H1 (cell line): ENCODE results near the gene AHSP. TPM values are rescaled to one million over a fixed set of nuclear protein-coding genes. Genes with fewer than 3 reads are reported as not detected.

Source experiments
- CTCF ChIA-PET: fragments of 300-600 bp; sonication (Branson Sonifier 250); formaldehyde crosslinking; loops from one replicate; lab custom pipeline; 2021; ENCODE audit not compliant: partially characterized antibody; lab: Charles Lee
- POLR2A ChIA-PET: fragments of 300-600 bp; sonication (Branson Sonifier 250); formaldehyde crosslinking; loops from one replicate; lab custom pipeline; 2021; ENCODE audit warnings: inconsistent platforms; ENCODE audit not compliant: partially characterized antibody; lab: Charles Lee
- DNase-seq, 2 experiments: peaks; one replicate each; pipeline versions ENCODE4 v3.0.0 to v3.0.0-alpha.2; 2010 to 2022; ENCODE audit warnings: low spot score in 2 of 2, low read depth in 1 of 2, mixed read lengths in 1 of 2
- FAIRE-seq: peaks from 2 replicates; lab custom pipeline; 2011; peaks lifted over from hg19 to GRCh38; lab: Jason Lieb, UNC
- H2AFZ ChIP-seq: 2 replicates; pipeline ENCODE4 v1.8.1; 2012; ENCODE audit warnings: low read length, inconsistent platforms
- H2AK5ac ChIP-seq: 2 replicates; pipeline ENCODE4 v1.6.1; 2013; ENCODE audit warnings: low read depth, low read length
- H2BK120ac ChIP-seq: replicated peaks from 2 replicates; pipeline ENCODE3; 2013; ENCODE audit warnings: low read depth, low read length, inconsistent platforms
- H2BK12ac ChIP-seq: 2 replicates; pipeline ENCODE4 v1.6.1; 2013; ENCODE audit warnings: low read depth, low read length
- H2BK15ac ChIP-seq: 2 replicates; pipeline ENCODE4 v1.6.1; 2013; ENCODE audit warnings: low read length
- H2BK20ac ChIP-seq: 2 replicates; pipeline ENCODE4 v1.6.1; 2013; ENCODE audit warnings: low read length
- H2BK5ac ChIP-seq: 2 replicates; pipeline ENCODE4 v1.6.1; 2013; ENCODE audit warnings: low read depth, low read length
- H3K14ac ChIP-seq: 2 replicates; pipeline ENCODE4 v1.6.1; 2013; ENCODE audit warnings: inconsistent platforms; ENCODE audit not compliant: insufficient read length
- H3K18ac ChIP-seq: 2 replicates; pipeline ENCODE4 v1.6.1; 2013; ENCODE audit warnings: low read length; ENCODE audit errors: extremely low read depth
- H3K23ac ChIP-seq: 2 replicates; pipeline ENCODE4 v1.6.1; 2013; ENCODE audit warnings: inconsistent platforms; ENCODE audit not compliant: insufficient read length
- H3K23me2 ChIP-seq: 2 replicates; pipeline ENCODE4 v1.6.1; 2013; ENCODE audit warnings: low read depth, low read length
- H3K27ac ChIP-seq: 2 replicates; pipeline ENCODE4 v1.6.1; 2011; ENCODE audit warnings: low read depth, low read length, inconsistent platforms
- H3K27me3 ChIP-seq, 4 experiments: replicated peaks in 1 of 4; 1 replicate in 1 of 4; 2 replicates in 3 of 4; pipeline versions ENCODE4 v1.6.1 to v1.8.1; 2011 to 2013; ENCODE audit warnings: low read length in 3 of 4, mild to moderate bottlenecking in 3 of 4, inconsistent platforms in 2 of 4, mixed read lengths in 2 of 4, moderate library complexity in 1 of 4; ENCODE audit not compliant: control insufficient read depth in 3 of 4, insufficient read depth in 3 of 4; ENCODE audit errors: extremely low read depth in 1 of 4
- H3K36me3 ChIP-seq, 4 experiments: 2 replicates each; pipeline versions ENCODE4 v1.6.1 to v1.8.1; 2011 to 2013; ENCODE audit warnings: mild to moderate bottlenecking in 4 of 4, low read length in 3 of 4, moderate library complexity in 2 of 4, control low read depth in 1 of 4, inconsistent platforms in 1 of 4; ENCODE audit not compliant: insufficient read depth in 4 of 4, control insufficient read depth in 2 of 4
- H3K4ac ChIP-seq: replicated peaks from 2 replicates; pipeline ENCODE3; 2013; ENCODE audit warnings: low read length, low read depth, mixed read lengths, inconsistent platforms; ENCODE audit not compliant: insufficient read length
- H3K4me1 ChIP-seq, 4 experiments: replicated peaks in 1 of 4; 1 replicate in 1 of 4; 2 replicates in 3 of 4; pipeline versions ENCODE4 v1.6.1 to v1.8.1; 2011 to 2013; ENCODE audit warnings: low read length in 3 of 4, inconsistent platforms in 2 of 4, mixed read lengths in 1 of 4; ENCODE audit not compliant: insufficient read depth in 4 of 4, control insufficient read depth in 3 of 4
- H3K4me2 ChIP-seq, 2 experiments: 2 replicates each; pipeline versions ENCODE4 v1.6.1 to v1.8.1; 2011 to 2013; ENCODE audit warnings: low read depth in 2 of 2, low read length in 2 of 2, control low read depth in 1 of 2, inconsistent platforms in 1 of 2, mild to moderate bottlenecking in 1 of 2; ENCODE audit not compliant: insufficient read depth in 1 of 2
- H3K4me3 ChIP-seq, 4 experiments: fragments of 200-600, 300-600 bp in 1 of 4; sonication (generic), shearing (Covaris generic), sonication (Bioruptor Twin) in 1 of 4; 2 replicates each; pipeline versions ENCODE4 v1.5.1 to v1.8.1; 2011 to 2016; ENCODE audit warnings: low read length in 4 of 4, low read depth in 3 of 4, control low read depth in 2 of 4, inconsistent platforms in 2 of 4, mild to moderate bottlenecking in 2 of 4, mixed read lengths in 1 of 4, moderate library complexity in 1 of 4; ENCODE audit not compliant: insufficient read depth in 2 of 4; ENCODE audit errors: extremely low read depth in 1 of 4
- H3K56ac ChIP-seq: replicated peaks from 2 replicates; pipeline ENCODE3; 2013; ENCODE audit warnings: low read depth, mild to moderate bottlenecking, mixed read lengths, low read length, inconsistent platforms; ENCODE audit not compliant: insufficient read length
- H3K79me1 ChIP-seq: 2 replicates; pipeline ENCODE4 v1.6.1; 2013; ENCODE audit warnings: low read depth, low read length, control low read depth
- H3K79me2 ChIP-seq, 2 experiments: 2 replicates each; pipeline versions ENCODE4 v1.6.1 to v1.8.1; 2012 to 2013; ENCODE audit warnings: low read length in 2 of 2, mild to moderate bottlenecking in 2 of 2, inconsistent platforms in 1 of 2; ENCODE audit not compliant: insufficient read depth in 2 of 2, control insufficient read depth in 1 of 2
- H3K9ac ChIP-seq, 4 experiments: replicated peaks in 1 of 4; 1 replicate in 1 of 4; 2 replicates in 3 of 4; pipeline versions ENCODE4 v1.6.1 to v1.8.1; 2011 to 2013; ENCODE audit warnings: low read depth in 3 of 4, low read length in 3 of 4, control low read depth in 2 of 4, mild to moderate bottlenecking in 2 of 4, moderate library complexity in 2 of 4, inconsistent platforms in 1 of 4; ENCODE audit errors: extremely low read depth in 1 of 4
- H3K9me3 ChIP-seq, 2 experiments: 2 replicates each; pipeline versions ENCODE4 v1.6.1 to v1.8.1; 2012 to 2013; ENCODE audit warnings: mild to moderate bottlenecking in 2 of 2, moderate library complexity in 2 of 2, control low read depth in 1 of 2, inconsistent platforms in 1 of 2, low read depth in 1 of 2, low read length in 1 of 2, mixed read lengths in 1 of 2; ENCODE audit not compliant: insufficient read depth in 2 of 2
- H4K20me1 ChIP-seq, 2 experiments: replicated peaks in 1 of 2; 2 replicates each; pipeline versions ENCODE3 to v1.8.1; 2011 to 2013; ENCODE audit warnings: inconsistent platforms in 2 of 2, low read length in 2 of 2, mild to moderate bottlenecking in 1 of 2; ENCODE audit not compliant: insufficient read depth in 2 of 2, control insufficient read depth in 1 of 2
- H4K5ac ChIP-seq: 2 replicates; pipeline ENCODE4 v1.6.1; 2013; ENCODE audit warnings: low read length, low read depth, mixed read lengths, inconsistent platforms; ENCODE audit not compliant: insufficient read length
- H4K8ac ChIP-seq: 2 replicates; pipeline ENCODE4 v1.8.0; 2013; ENCODE audit warnings: mild to moderate bottlenecking, moderate library complexity, low read length, inconsistent platforms; ENCODE audit not compliant: insufficient read depth; ENCODE audit errors: extremely low read depth
- H4K91ac ChIP-seq: replicated peaks from 2 replicates; pipeline ENCODE3; 2013; ENCODE audit warnings: low read length, mixed read lengths, inconsistent platforms; ENCODE audit not compliant: insufficient read length
- EGR1 ChIP-seq: IDR thresholded peaks from 2 replicates; pipeline ENCODE4 v1.6.1; 2011; ENCODE audit warnings: low read depth, low read length, borderline replicate concordance
- MAFK ChIP-seq: IDR thresholded peaks from 2 replicates; pipeline ENCODE4 v1.6.1; 2012; ENCODE audit warnings: low read depth, mild to moderate bottlenecking, improper control_type of control experiment, low read length
- WGBS, 2 experiments: shearing (Covaris generic) in 1 of 2; methylation state at CpG; one replicate each; pipeline versions ENCODE4 v1.1.6 to v1.1.7; 2013 to 2015; ENCODE audit warnings: low lambda C conversion rate in 2 of 2, mixed read lengths in 2 of 2, inconsistent platforms in 1 of 2, low coverage in 1 of 2, missing lambda C conversion rate in 1 of 2; ENCODE audit not compliant: insufficient replicate concordance in 2 of 2, insufficient coverage in 1 of 2, insufficient read length in 1 of 2; ENCODE audit errors: extremely low coverage in 1 of 2, missing lambda C conversion rate in 1 of 2; 5-methylcytosine and 5-hydroxymethylcytosine counted together
- long read RNA-seq, 2 experiments: library from RNA in 1 of 2; library from capped mRNA in 1 of 2; stranded (forward); transcript quantifications; one replicate each; pipeline ENCODE4 v2.0.0, GENCODE V29; 2021; ENCODE audit warnings: inconsistent platforms in 1 of 2
- polyA minus RNA-seq, 3 experiments: library from RNA; depleted of rRNA, polyadenylated mRNA; stranded (reverse); fragments of >200 nt; gene quantifications; 1 replicate in 2 of 3; 2 replicates in 1 of 3; pipeline ENCODE4 v1.2.3, GENCODE V29; 2011
- polyA plus RNA-seq, 7 experiments: library from polyadenylated mRNA; depleted of rRNA in 3 of 7; stranded (reverse) in 5 of 7; unstranded in 2 of 7; fragments of >200 nt in 5 of 7; fragments of 200-250 nt in 2 of 7; gene quantifications; 1 replicate in 5 of 7; 2 replicates in 1 of 7; 4 replicates in 1 of 7; pipeline versions ENCODE4 v1.2.1 to v1.2.3, GENCODE V29; 2011 to 2013; ENCODE audit warnings: missing spikeins in 2 of 7, mixed read lengths in 2 of 7
- total RNA-seq: library from RNA; stranded (reverse); fragmentation: NEBNext Ultra II Directional; extraction: Animal tissue kit (Norgen Biotek cat#: 25700); gene quantifications from 2 replicates; pipeline ENCODE4 v1.2.1, GENCODE V29; 2021

The AHSP gene
- total RNA-seq = 0.91 and 1.4 TPM in 2 replicates
- 4.8 and 15.3 TPM in 2 replicates for polyA plus RNA-seq (2011; rRNA removed)
- polyA plus RNA-seq (2011; cell fraction: cytosol; rRNA removed) = 4.2 TPM
- polyA plus RNA-seq (2011; cell fraction: nucleus; rRNA removed) = 13.1 TPM
- 5.3 to 7.0 TPM (median 6.1 TPM) in 4 replicates for polyA plus RNA-seq (2012, experiment 1 of 2)
- polyA plus RNA-seq (2012, experiment 2 of 2) = 4.5 TPM
- 11.1 TPM for polyA plus RNA-seq (2013, experiment 1 of 2)
- polyA plus RNA-seq (2013, experiment 2 of 2) = 8.3 TPM
- polyA minus RNA-seq (2011; rRNA and poly(A)+ RNA removed) = 0.88 and 2.4 TPM in 2 replicates
- not detected for polyA minus RNA-seq (2011; cell fraction: cytosol; rRNA and poly(A)+ RNA removed)
- not detected for polyA minus RNA-seq (2011; cell fraction: nucleus; rRNA and poly(A)+ RNA removed)
- long read RNA-seq, experiment 1, partial matches to known transcripts = 1 of 1 reads
- long read RNA-seq, experiment 1, other reads (novel, unspliced or antisense) = 0 of 1 reads
- long read RNA-seq, experiment 2 = 0 reads

DNA sequence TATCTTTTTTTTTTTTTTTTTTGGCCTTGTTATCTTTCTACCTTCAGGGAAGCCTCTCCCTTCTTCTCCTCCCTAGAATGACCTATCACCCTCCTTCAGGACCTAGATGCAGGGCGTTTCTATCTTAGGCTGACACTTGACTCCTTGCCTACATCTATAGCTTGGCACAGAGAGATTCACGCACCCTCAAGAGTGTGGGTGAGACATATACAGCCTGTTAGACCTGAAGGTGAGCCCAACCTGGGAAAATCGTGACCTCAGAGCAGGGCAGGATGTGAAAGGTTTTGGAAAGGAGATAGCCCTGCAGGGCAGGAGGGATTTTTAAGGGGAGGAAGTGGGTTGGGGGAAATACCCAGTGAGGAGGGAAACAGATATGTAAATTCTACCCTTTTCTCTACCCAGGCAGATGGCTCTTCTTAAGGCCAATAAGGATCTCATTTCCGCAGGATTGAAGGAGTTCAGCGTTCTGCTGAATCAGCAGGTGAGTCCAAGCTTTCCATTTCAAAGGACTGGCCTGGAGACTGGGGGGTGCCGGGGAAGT lies at the start of gene AHSP:
TSS of gene AHSP (plus strand) at position 167 of the 541 bp plus-strand sequence. CDS start at position 407, 240 bp downstream.
- Histone ChIP-seq H4K8ac (no peak within 1 kb of the TSS), H3K23me2 (peaks cover 9% of the 10 kb centered on the region; the same call in 1 of the 2 replicates), H3K56ac (no peak within 1 kb of the TSS), H2BK5ac (peak within 1 kb of the TSS; percentile 32; the same call in 1 of the 2 replicates), H3K79me1 (no peaks in the 10 kb centered on the region), H2BK20ac (peak within 1 kb of the TSS; percentile 5; the same call in 1 of the 2 replicates), H2AFZ (peak within 1 kb of the TSS; percentile 85), H2BK120ac (no peak within 1 kb of the TSS), H3K27me3 (peaks cover 5 to 31% (median 25%) of the 10 kb centered on the region in 4 experiments), H3K4me2 (peak within 1 kb of the TSS; percentile 73 to 75), H3K79me2 (no peaks in the 10 kb centered on the region), H3K4ac (no peak within 1 kb of the TSS), H3K4me3 (peak within 1 kb of the TSS; percentile 44 to 74 (median 60); a peak in 6 of 8 replicates), H3K18ac (peak within 1 kb of the TSS; percentile 55; the same call in 1 of the 2 replicates)
- POLR2A ChIA-PET = interaction anchor here (0.9 to 5.1 kb wide), 3 partner anchors 20 to 186 kb away, joined by 3 to 27 read pairs (median 7); partner anchors contain the start of gene RUSF1
- CTCF ChIA-PET = interaction anchor here (1.0 to 1.4 kb wide), 3 partner anchors 67 to 75 kb away, joined by 3 to 6 read pairs (median 5); no protein-coding TSS in a partner anchor
- no peak for TF ChIP-seq EGR1
- peak; percentile 86 for TF ChIP-seq MAFK
- TF ChIP-seq, all 59 proteins: peak for 1
- no peak for FAIRE-seq
- H3K9me3 ChIP-seq = no peaks in the 10 kb centered on the region
- no peak within 1 kb of the TSS for H3K27ac ChIP-seq
- peak within 1 kb of the TSS in 1 of 4 experiments; percentile 34; a peak in 1 of 7 replicates for H3K9ac ChIP-seq
- no peak within 1 kb of the TSS; the same call in 1 of the 2 replicates for H2BK12ac ChIP-seq
- H3K4me1 ChIP-seq = peaks cover 6 to 14% (median 8%) of the 10 kb centered on the region in 4 experiments
- no peak within 1 kb of the TSS for H4K5ac ChIP-seq
- WGBS, 2 experiments = 45% methylated on average over 6 of the region's 6 CpGs; no CpG with 5 or more reads in 1 of the 2 experiments
- H3K14ac ChIP-seq = no peak within 1 kb of the TSS
- no peak within 1 kb of the TSS for H4K91ac ChIP-seq
- no peak within 1 kb of the TSS for H3K23ac ChIP-seq
- H2AK5ac ChIP-seq = no peak within 1 kb of the TSS
- no peaks in the 10 kb centered on the region for H3K36me3 ChIP-seq
- no peaks in the 10 kb centered on the region for H4K20me1 ChIP-seq
- H2BK15ac ChIP-seq = no peak within 1 kb of the TSS; the same call in 1 of the 2 replicates
- DNase-seq = no peak
